ENCODE measurements around the gene SCFD2.

DNA sequence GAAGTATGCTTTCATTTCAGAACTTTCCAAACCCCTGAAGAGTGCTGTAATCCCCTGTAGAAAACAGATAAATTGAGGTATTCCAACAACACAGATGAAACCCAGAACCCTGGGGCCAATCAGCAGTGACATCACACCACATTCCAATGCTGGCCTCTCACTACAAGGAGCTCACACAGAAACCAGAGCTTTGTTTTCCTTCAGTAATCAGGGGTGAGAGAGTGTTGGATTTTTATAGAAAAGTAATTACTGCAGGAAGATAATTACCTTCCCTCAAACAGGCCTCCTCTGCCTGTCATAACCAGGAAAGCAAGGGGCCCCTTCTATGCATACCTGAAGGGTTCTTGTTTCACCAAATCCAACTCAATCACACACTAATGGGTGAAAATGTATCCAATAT, 246.2 kb downstream of the SCFD2 start:
- TF ChIP-seq BHLHE40 (IDR thresholded peaks at IDR 0.05; ENCODE audit: borderline replicate concordance) (no peak), NFRKB (IDR thresholded peaks at IDR 0.05) (no peak), ZNF384 (IDR thresholded peaks at IDR 0.05) (no peak), FOXM1 (IDR thresholded peaks at IDR 0.05; ENCODE audit: borderline replicate concordance) (no peak), LEF1 (IDR thresholded peaks at IDR 0.05; ENCODE audit: borderline replicate concordance) (no peak), ARNT (IDR thresholded peaks at IDR 0.05) (no peak), TARDBP (IDR thresholded peaks at IDR 0.05) (no peak), FOXA1 (IDR thresholded peaks at IDR 0.05) (no peak), SP1 (IDR thresholded peaks at IDR 0.05) (no peak), HDGF (IDR thresholded peaks at IDR 0.05; ENCODE audit: borderline replicate concordance) (no peak), CTBP1 (IDR thresholded peaks at IDR 0.05; ENCODE audit: borderline replicate concordance) (no peak), ELF4 (IDR thresholded peaks at IDR 0.05) (no peak), FOXK2 (IDR thresholded peaks at IDR 0.05) (no peak)
- TF ChIP-seq, protein P1, sequence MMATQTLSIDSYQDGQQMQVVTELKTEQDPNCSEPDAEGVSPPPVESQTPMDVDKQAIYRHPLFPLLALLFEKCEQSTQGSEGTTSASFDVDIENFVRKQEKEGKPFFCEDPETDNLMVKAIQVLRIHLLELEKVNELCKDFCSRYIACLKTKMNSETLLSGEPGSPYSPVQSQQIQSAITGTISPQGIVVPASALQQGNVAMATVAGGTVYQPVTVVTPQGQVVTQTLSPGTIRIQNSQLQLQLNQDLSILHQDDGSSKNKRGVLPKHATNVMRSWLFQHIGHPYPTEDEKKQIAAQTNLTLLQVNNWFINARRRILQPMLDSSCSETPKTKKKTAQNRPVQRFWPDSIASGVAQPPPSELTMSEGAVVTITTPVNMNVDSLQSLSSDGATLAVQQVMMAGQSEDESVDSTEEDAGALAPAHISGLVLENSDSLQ (IDR thresholded peaks at IDR 0.05): no peak
